HG03565 (cell line): Measurements from ENCODE around the gene NFASC.

Experiments used
- ATAC-seq: cut with Tn5 transposase; IDR thresholded peaks from one replicate; pipeline ENCODE4 v1.9.1; 2021; ENCODE audit warnings: mild to moderate bottlenecking, moderate library complexity; ENCODE audit not compliant: unreplicated experiment

NFASC gene

GRCh38 chr1:205032508-205032907 is 161.8 kb downstream of the NFASC start:
- ATAC-seq = no peak

- ATAC-seq = no peak
These were observed 166.9 kb downstream of the NFASC start for GRCh38 chr1:205037539-205037938.

GRCh38 chr1:205038132-205038786 is 167.6 kb downstream of the NFASC start:
- ATAC-seq = no peak

GRCh38 chr1:205041001-205041715 is 170.5 kb downstream of the NFASC start:
- no peak for ATAC-seq

- ATAC-seq = no peak
These were observed 171.6 kb downstream of the NFASC start for GRCh38 chr1:205041998-205042910.

- no peak for ATAC-seq
These were observed 172.5 kb downstream of the NFASC start, which contains the start of gene CNTN2 for GRCh38 chr1:205042911-205043806. Gene CNTN2 (plus strand): TSS chr1:205043212. CDS start chr1:205053186, 9,974 bp downstream.

- no peak for ATAC-seq
These were observed 173.2 kb downstream of the NFASC start for GRCh38 chr1:205043866-205044265.

GRCh38 chr1:205044741-205045140 is 174.1 kb downstream of the NFASC start:
- ATAC-seq = no peak

GRCh38 chr1:205045146-205045545 is 174.5 kb downstream of the NFASC start:
- ATAC-seq = no peak

- no peak for ATAC-seq
These were observed 176.2 kb downstream of the NFASC start for GRCh38 chr1:205046870-205047269.

- ATAC-seq = no peak
These were observed 177.1 kb downstream of the NFASC start for GRCh38 chr1:205047764-205048231.

- ATAC-seq = no peak
These were observed 177.7 kb downstream of the NFASC start for GRCh38 chr1:205048382-205048781.

GRCh38 chr1:205049479-205049878 is 178.8 kb downstream of the NFASC start:
- no peak for ATAC-seq

GRCh38 chr1:205052690-205053089 is 182.0 kb downstream of the NFASC start:
- ATAC-seq = no peak

GRCh38 chr1:205053296-205053695 is 182.6 kb downstream of the NFASC start:
- no peak for ATAC-seq

GRCh38 chr1:205054013-205054412 is 183.4 kb downstream of the NFASC start:
- no peak for ATAC-seq

- no peak for ATAC-seq
These were observed 185.5 kb downstream of the NFASC start for GRCh38 chr1:205056188-205056611.

GRCh38 chr1:205056956-205057568 is 186.4 kb downstream of the NFASC start:
- ATAC-seq = no peak

- no peak for ATAC-seq
These were observed 187.3 kb downstream of the NFASC start for GRCh38 chr1:205057808-205058575.
